WTC11 (cell line): ENCODE results near the gene COL25A1. TPM values are rescaled to one million over a fixed set of nuclear protein-coding genes. Genes with fewer than 3 reads are reported as not detected.

Source experiments
- ATAC-seq: fragments of 200-7000 bp; cut with Tn5 transposase; 2 replicates; pipeline ENCODE4 v1.10.0; 2021; ENCODE audit warnings: mild to moderate bottlenecking, moderate library complexity
- CTCF ChIA-PET: fragments of 300-600 bp; sonication (Branson Sonifier 250); formaldehyde crosslinking; loops from one replicate; lab custom pipeline; 2021; ENCODE audit warnings: antibody characterized with exemption; lab: Charles Lee
- POLR2A ChIA-PET: fragments of 350-600 bp; sonication (Branson Sonifier 250); formaldehyde crosslinking; loops from one replicate; lab custom pipeline; 2021; ENCODE audit warnings: antibody characterized with exemption; lab: Charles Lee
- DNase-seq: peaks from one replicate; pipeline ENCODE4 v3.0.0; 2021; ENCODE audit warnings: low spot score
- H3K27ac Mint-ChIP-seq: 2 replicates; pipeline ENCODE4 v1.8.0; 2021; ENCODE audit warnings: mixed read lengths
- H3K27me3 Mint-ChIP-seq: 2 replicates; pipeline ENCODE4 v1.8.0; 2021; ENCODE audit warnings: low read depth, mild to moderate bottlenecking, moderate library complexity, mixed read lengths
- H3K36me3 Mint-ChIP-seq: 2 replicates; pipeline ENCODE4 v1.8.0; 2021; ENCODE audit warnings: mixed read lengths
- H3K4me1 Mint-ChIP-seq: 2 replicates; pipeline ENCODE4 v1.8.0; 2022; ENCODE audit warnings: mixed read lengths
- H3K4me3 Mint-ChIP-seq: 2 replicates; pipeline ENCODE4 v1.8.0; 2021; ENCODE audit warnings: mild to moderate bottlenecking, moderate library complexity, mixed read lengths
- H3K9me3 Mint-ChIP-seq: 2 replicates; pipeline ENCODE4 v1.8.0; 2021; ENCODE audit warnings: mixed read lengths
- ATF1 ChIP-seq: sonication (generic); formaldehyde crosslinking; IDR thresholded peaks from 2 replicates; pipeline ENCODE4 v1.8.1; 2023; ENCODE audit warnings: mild to moderate bottlenecking, moderate library complexity, missing genetic modification reagents
- CTCF ChIP-seq: fragments of 200-600 bp; IDR thresholded peaks from 2 replicates; pipeline ENCODE4 v1.8.0; 2022; ENCODE audit warnings: antibody characterized with exemption
- ESRRA ChIP-seq: sonication (generic); formaldehyde crosslinking; IDR thresholded peaks from 2 replicates; pipeline ENCODE4 v1.8.1; 2022; ENCODE audit warnings: mild to moderate bottlenecking, missing genetic modification reagents, borderline replicate concordance
- GRHL2 ChIP-seq: fragments of 250-450 bp; sonication (Bioruptor Pico); IDR thresholded peaks from 2 replicates; pipeline ENCODE4 v1.8.0; 2022; ENCODE audit warnings: mild to moderate bottlenecking, moderate library complexity; ENCODE audit not compliant: insufficient replicate concordance, severe bottlenecking
- IRF1 ChIP-seq: sonication (generic); formaldehyde crosslinking; IDR thresholded peaks from 2 replicates; pipeline ENCODE4 v1.8.0; 2023; ENCODE audit warnings: missing genetic modification reagents
- JAZF1 ChIP-seq: fragments of 250-450 bp; sonication (Bioruptor Pico); IDR thresholded peaks from 2 replicates; pipeline ENCODE4 v1.9.0; 2021; ENCODE audit warnings: moderate library complexity, mild to moderate bottlenecking, inconsistent platforms
- KAT7 ChIP-seq: sonication (generic); formaldehyde crosslinking; IDR thresholded peaks from 2 replicates; pipeline ENCODE4 v1.8.1; 2023; ENCODE audit warnings: missing genetic modification reagents, mild to moderate bottlenecking, borderline replicate concordance
- MYBL2 ChIP-seq: sonication (generic); formaldehyde crosslinking; IDR thresholded peaks from 2 replicates; pipeline ENCODE4 v1.8.1; 2023; ENCODE audit warnings: mild to moderate bottlenecking, moderate library complexity, missing genetic modification reagents
- NFE2L1 ChIP-seq: sonication (generic); formaldehyde crosslinking; IDR thresholded peaks from 2 replicates; pipeline ENCODE4 v1.8.1; 2023; ENCODE audit warnings: missing genetic modification reagents
- NR1H2 ChIP-seq: sonication (generic); formaldehyde crosslinking; IDR thresholded peaks from 2 replicates; pipeline ENCODE4 v1.9.0; 2021; ENCODE audit warnings: mild to moderate bottlenecking, moderate library complexity, missing genetic modification reagents
- NR3C1 ChIP-seq: sonication (generic); formaldehyde crosslinking; conservative IDR thresholded peaks from 2 replicates; pipeline ENCODE4 v1.8.1; 2023; ENCODE audit warnings: low read depth, mild to moderate bottlenecking, missing genetic modification reagents
- OVOL2 ChIP-seq: fragments of 250-450 bp; sonication (Bioruptor Pico); IDR thresholded peaks from 2 replicates; pipeline ENCODE4 v1.9.0; 2021; ENCODE audit warnings: mild to moderate bottlenecking, borderline replicate concordance
- PRRX2 ChIP-seq: fragments of 250-450 bp; sonication (Bioruptor Pico); IDR thresholded peaks from 2 replicates; pipeline ENCODE4 v1.8.0; 2021; ENCODE audit warnings: mild to moderate bottlenecking
- RORB ChIP-seq: fragments of 250-450 bp; sonication (Bioruptor Pico); IDR thresholded peaks from 2 replicates; pipeline ENCODE4 v1.9.0; 2021; ENCODE audit warnings: mild to moderate bottlenecking
- SMAD4 ChIP-seq: sonication (generic); formaldehyde crosslinking; IDR thresholded peaks from 2 replicates; pipeline ENCODE4 v1.8.0; 2022; ENCODE audit warnings: mild to moderate bottlenecking, missing genetic modification reagents
- TCF7 ChIP-seq: sonication (generic); formaldehyde crosslinking; IDR thresholded peaks from 2 replicates; pipeline ENCODE4 v1.8.0; 2022; ENCODE audit warnings: mild to moderate bottlenecking, low read depth, missing genetic modification reagents, moderate library complexity
- USF2 ChIP-seq: sonication (generic); formaldehyde crosslinking; IDR thresholded peaks from 2 replicates; pipeline ENCODE4 v1.8.1; 2023; ENCODE audit warnings: mild to moderate bottlenecking, missing genetic modification reagents, moderate library complexity
- ZBTB21 ChIP-seq: sonication (generic); formaldehyde crosslinking; IDR thresholded peaks from 2 replicates; pipeline ENCODE4 v1.8.1; 2023; ENCODE audit warnings: mild to moderate bottlenecking, missing genetic modification reagents, borderline replicate concordance
- ZNF281 ChIP-seq: sonication (generic); formaldehyde crosslinking; IDR thresholded peaks from 2 replicates; pipeline ENCODE4 v1.8.0; 2023; ENCODE audit warnings: mild to moderate bottlenecking, missing genetic modification reagents
- ZNF512 ChIP-seq: sonication (generic); formaldehyde crosslinking; IDR thresholded peaks from 2 replicates; pipeline ENCODE4 v1.8.1; 2022; ENCODE audit warnings: missing genetic modification reagents, borderline replicate concordance
- total RNA-seq: library from RNA; stranded (reverse); gene quantifications from 3 replicates; pipeline ENCODE4 v1.2.3, GENCODE V29; 2021
- TF ChIP-seq, protein P1 (sequence below): sonication (generic); formaldehyde crosslinking; conservative IDR thresholded peaks from 2 replicates; pipeline ENCODE4 v1.8.1; 2023; ENCODE audit warnings: mild to moderate bottlenecking, low read depth, missing genetic modification reagents, moderate library complexity
- TF ChIP-seq, protein P2 (sequence below): sonication (generic); formaldehyde crosslinking; IDR thresholded peaks from 2 replicates; pipeline ENCODE4 v1.8.1; 2022; ENCODE audit warnings: low read depth, mild to moderate bottlenecking, moderate library complexity, missing genetic modification reagents, borderline replicate concordance

Gene COL25A1
- total RNA-seq, 1 experiment from 2014 or later: 6.6 TPM

DNA sequence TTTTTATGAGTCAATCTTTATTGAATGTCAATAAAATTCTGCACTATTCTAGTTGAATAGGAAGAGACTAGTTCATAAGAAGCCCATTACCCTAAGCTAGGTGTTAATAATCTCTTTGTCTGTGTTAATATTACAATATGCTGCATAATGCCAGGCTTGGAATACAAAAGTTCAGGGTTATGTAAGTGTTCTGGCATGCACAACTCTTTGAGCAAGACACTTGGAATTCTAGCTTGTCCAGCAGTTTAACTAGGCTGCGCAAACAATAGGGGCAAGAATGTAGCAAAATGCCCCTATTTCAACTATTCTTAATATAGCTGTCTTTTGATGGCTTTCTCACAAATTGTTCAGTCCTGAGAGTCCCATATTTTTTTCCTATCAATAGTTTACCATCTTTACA is 508.3 kb downstream of the COL25A1 start:
- H3K27me3 Mint-ChIP-seq: no peaks in the 10 kb centered on the region
- no peak overlapping the region for H3K4me3 Mint-ChIP-seq
- H3K27ac Mint-ChIP-seq: no peak overlapping the region
- ATAC-seq (no peak), DNase-seq (no peak)
- ChIA-PET CTCF (interaction anchor here (0.9 kb wide), 1 partner anchor 45 kb away, joined by 3 read pairs; no protein-coding TSS in a partner anchor), POLR2A (no interaction called here)
- H3K9me3 Mint-ChIP-seq: no peaks in the 10 kb centered on the region
- TF ChIP-seq MYBL2 (CRISPR knock-in tag) (no peak), SMAD4 (no peak)
- H3K36me3 Mint-ChIP-seq: no peaks in the 10 kb centered on the region
- H3K4me1 Mint-ChIP-seq: no peaks in the 10 kb centered on the region

- Mint-ChIP-seq H3K27ac (no peak overlapping the region), H3K4me3 (no peak overlapping the region), H3K9me3 (no peaks in the 10 kb centered on the region), H3K27me3 (no peaks in the 10 kb centered on the region), H3K4me1 (no peaks in the 10 kb centered on the region), H3K36me3 (no peaks in the 10 kb centered on the region)
- ChIA-PET POLR2A (interaction anchor here (0.6 kb wide), 1 partner anchor 25 kb away, joined by 3 read pairs; no protein-coding TSS in a partner anchor), CTCF (no interaction called here)
- no peak for ATAC-seq
- no peak for DNase-seq
- no peak for TF ChIP-seq ZNF512 (CRISPR knock-in tag)
- TF ChIP-seq, protein P1, sequence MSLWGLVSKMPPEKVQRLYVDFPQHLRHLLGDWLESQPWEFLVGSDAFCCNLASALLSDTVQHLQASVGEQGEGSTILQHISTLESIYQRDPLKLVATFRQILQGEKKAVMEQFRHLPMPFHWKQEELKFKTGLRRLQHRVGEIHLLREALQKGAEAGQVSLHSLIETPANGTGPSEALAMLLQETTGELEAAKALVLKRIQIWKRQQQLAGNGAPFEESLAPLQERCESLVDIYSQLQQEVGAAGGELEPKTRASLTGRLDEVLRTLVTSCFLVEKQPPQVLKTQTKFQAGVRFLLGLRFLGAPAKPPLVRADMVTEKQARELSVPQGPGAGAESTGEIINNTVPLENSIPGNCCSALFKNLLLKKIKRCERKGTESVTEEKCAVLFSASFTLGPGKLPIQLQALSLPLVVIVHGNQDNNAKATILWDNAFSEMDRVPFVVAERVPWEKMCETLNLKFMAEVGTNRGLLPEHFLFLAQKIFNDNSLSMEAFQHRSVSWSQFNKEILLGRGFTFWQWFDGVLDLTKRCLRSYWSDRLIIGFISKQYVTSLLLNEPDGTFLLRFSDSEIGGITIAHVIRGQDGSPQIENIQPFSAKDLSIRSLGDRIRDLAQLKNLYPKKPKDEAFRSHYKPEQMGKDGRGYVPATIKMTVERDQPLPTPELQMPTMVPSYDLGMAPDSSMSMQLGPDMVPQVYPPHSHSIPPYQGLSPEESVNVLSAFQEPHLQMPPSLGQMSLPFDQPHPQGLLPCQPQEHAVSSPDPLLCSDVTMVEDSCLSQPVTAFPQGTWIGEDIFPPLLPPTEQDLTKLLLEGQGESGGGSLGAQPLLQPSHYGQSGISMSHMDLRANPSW (CRISPR knock-in tag): no peak
- no peak for TF ChIP-seq USF2 (CRISPR knock-in tag)
- no peak for TF ChIP-seq ESRRA (CRISPR knock-in tag)
- no peak for TF ChIP-seq JAZF1 (CRISPR knock-in tag)
- TF ChIP-seq KAT7 (CRISPR knock-in tag): no peak
- TF ChIP-seq PRRX2 (CRISPR knock-in tag): no peak
- TF ChIP-seq, protein P2, sequence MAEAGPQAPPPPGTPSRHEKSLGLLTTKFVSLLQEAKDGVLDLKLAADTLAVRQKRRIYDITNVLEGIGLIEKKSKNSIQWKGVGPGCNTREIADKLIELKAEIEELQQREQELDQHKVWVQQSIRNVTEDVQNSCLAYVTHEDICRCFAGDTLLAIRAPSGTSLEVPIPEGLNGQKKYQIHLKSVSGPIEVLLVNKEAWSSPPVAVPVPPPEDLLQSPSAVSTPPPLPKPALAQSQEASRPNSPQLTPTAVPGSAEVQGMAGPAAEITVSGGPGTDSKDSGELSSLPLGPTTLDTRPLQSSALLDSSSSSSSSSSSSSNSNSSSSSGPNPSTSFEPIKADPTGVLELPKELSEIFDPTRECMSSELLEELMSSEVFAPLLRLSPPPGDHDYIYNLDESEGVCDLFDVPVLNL (CRISPR knock-in tag): no peak
- no peak for TF ChIP-seq CTCF
- TF ChIP-seq OVOL2 (CRISPR knock-in tag): no peak
- TF ChIP-seq ZNF281 (CRISPR knock-in tag): no peak
- no peak for TF ChIP-seq NFE2L1 (CRISPR knock-in tag)
- TF ChIP-seq ATF1 (CRISPR knock-in tag): no peak
- TF ChIP-seq RORB (CRISPR knock-in tag): no peak
- no peak for TF ChIP-seq NR3C1 (CRISPR knock-in tag)
- TF ChIP-seq NR1H2 (CRISPR knock-in tag): no peak
- TF ChIP-seq GRHL2: no peak
- no peak for TF ChIP-seq TCF7 (CRISPR knock-in tag)
- TF ChIP-seq IRF1: no peak
- no peak for TF ChIP-seq ZBTB21
Measured at GRCh38 chr4:108793415-108793814, 509.0 kb downstream of the COL25A1 start.
